Uterus (tissue), 4 donors: ENCODE data around the gene USP35. TPM values are rescaled to one million over a fixed set of nuclear protein-coding genes. Genes with fewer than 3 reads are reported as not detected.

Experiments used
- DNase-seq, 2 donors: peaks; one replicate each; pipeline ENCODE4 v3.0.0-alpha.2; 2019 to 2020
- H3K27ac ChIP-seq, 2 donors: fragments of 200-600 bp; sonication (generic); 1 replicate in 1 of 2; 2 replicates in 1 of 2; pipeline ENCODE4 v1.5.1; 2016 to 2018
- H3K27me3 ChIP-seq, 2 donors: fragments of 200-600 bp; sonication (generic); one replicate each; pipeline ENCODE4 v1.5.1; 2018 to 2019; ENCODE audit warnings: control low read depth in 1 of 2
- H3K36me3 ChIP-seq, 2 donors: fragments of 200-600 bp; sonication (generic); one replicate each; pipeline ENCODE4 v1.5.1; 2019; ENCODE audit warnings: control low read depth in 1 of 2
- H3K4me1 ChIP-seq, 2 donors: fragments of 200-600 bp; sonication (generic); one replicate each; pipeline ENCODE4 v1.5.1; 2018 to 2019; ENCODE audit warnings: control low read depth in 1 of 2
- H3K4me3 ChIP-seq, 2 donors: fragments of 200-600 bp; sonication (generic); 1 replicate in 1 of 2; 2 replicates in 1 of 2; pipeline ENCODE4 v1.5.1; 2018 to 2019; ENCODE audit warnings: mild to moderate bottlenecking in 1 of 2
- H3K9me3 ChIP-seq, 2 donors: fragments of 200-600 bp; sonication (generic); one replicate each; pipeline ENCODE4 v1.5.1; 2019; ENCODE audit warnings: control low read depth in 1 of 2
- POLR2A ChIP-seq, 2 donors: fragments of 450-650 bp; IDR thresholded peaks; one replicate each; pipeline ENCODE4 v1.6.1; 2016; ENCODE audit warnings: antibody characterized with exemption in 2 of 2, mild to moderate bottlenecking in 1 of 2, moderate library complexity in 1 of 2
- intact Hi-C: fragments of 100-400 bp; cut with DNase I; formaldehyde crosslinking; loops from one replicate; pipeline ENCODE4 v1.15.1; 2023; ENCODE audit warnings: low total_unique reads
- total RNA-seq, 4 donors: library from RNA; depleted of rRNA in 3 of 4; stranded (reverse); fragments of >200 nt in 3 of 4; gene quantifications; one replicate each; pipeline versions ENCODE4 v1.1.0 to v1.2.4, GENCODE V29; 2014 to 2023
- TF ChIP-seq, protein P1 (sequence below), 4 experiments: fragments of 200-600 bp in 2 of 4; fragments of 450-650 bp in 2 of 4; sonication (generic) in 2 of 4; IDR thresholded peaks; one replicate each; pipeline ENCODE4 v1.5.1; 2016 to 2019; ENCODE audit warnings: antibody characterized with exemption in 4 of 4, mild to moderate bottlenecking in 2 of 4, moderate library complexity in 1 of 4
- donor health status: DM: yes; HTN: yes; CAD: no.

The USP35 gene
- total RNA-seq, 4 donors from 2014 or later = 5.4 to 25.3 (median 10.3) TPM

DNA sequence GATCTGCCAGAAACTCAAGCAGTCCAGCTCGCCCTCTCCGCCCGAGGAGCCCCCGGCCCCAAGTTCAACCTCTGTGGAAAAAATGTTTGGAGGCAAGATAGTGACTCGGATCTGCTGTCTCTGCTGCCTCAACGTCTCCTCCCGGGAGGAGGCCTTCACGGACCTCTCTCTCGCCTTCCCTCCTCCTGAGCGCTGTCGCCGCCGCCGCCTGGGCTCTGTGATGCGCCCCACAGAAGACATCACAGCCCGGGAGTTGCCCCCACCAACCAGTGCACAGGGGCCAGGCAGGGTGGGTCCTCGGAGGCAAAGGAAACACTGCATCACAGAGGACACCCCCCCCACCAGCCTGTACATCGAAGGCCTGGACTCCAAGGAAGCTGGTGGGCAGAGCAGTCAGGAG lies 20.8 kb downstream of the USP35 start:
- no peak for TF ChIP-seq POLR2A (IDR thresholded peaks at IDR 0.05)
- TF ChIP-seq, protein P1, sequence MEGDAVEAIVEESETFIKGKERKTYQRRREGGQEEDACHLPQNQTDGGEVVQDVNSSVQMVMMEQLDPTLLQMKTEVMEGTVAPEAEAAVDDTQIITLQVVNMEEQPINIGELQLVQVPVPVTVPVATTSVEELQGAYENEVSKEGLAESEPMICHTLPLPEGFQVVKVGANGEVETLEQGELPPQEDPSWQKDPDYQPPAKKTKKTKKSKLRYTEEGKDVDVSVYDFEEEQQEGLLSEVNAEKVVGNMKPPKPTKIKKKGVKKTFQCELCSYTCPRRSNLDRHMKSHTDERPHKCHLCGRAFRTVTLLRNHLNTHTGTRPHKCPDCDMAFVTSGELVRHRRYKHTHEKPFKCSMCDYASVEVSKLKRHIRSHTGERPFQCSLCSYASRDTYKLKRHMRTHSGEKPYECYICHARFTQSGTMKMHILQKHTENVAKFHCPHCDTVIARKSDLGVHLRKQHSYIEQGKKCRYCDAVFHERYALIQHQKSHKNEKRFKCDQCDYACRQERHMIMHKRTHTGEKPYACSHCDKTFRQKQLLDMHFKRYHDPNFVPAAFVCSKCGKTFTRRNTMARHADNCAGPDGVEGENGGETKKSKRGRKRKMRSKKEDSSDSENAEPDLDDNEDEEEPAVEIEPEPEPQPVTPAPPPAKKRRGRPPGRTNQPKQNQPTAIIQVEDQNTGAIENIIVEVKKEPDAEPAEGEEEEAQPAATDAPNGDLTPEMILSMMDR (IDR thresholded peaks at IDR 0.05) = no peak
- Histone ChIP-seq H3K9me3 (no peaks in the 10 kb centered on the region), H3K36me3 (no peaks in the 10 kb centered on the region), H3K27me3 (no peaks in the 10 kb centered on the region), H3K4me3 (no peak overlapping the region), H3K27ac (no peak overlapping the region), H3K4me1 (no peaks in the 10 kb centered on the region)
- intact Hi-C loops = no loop called here
- no peak for DNase-seq

DNA sequence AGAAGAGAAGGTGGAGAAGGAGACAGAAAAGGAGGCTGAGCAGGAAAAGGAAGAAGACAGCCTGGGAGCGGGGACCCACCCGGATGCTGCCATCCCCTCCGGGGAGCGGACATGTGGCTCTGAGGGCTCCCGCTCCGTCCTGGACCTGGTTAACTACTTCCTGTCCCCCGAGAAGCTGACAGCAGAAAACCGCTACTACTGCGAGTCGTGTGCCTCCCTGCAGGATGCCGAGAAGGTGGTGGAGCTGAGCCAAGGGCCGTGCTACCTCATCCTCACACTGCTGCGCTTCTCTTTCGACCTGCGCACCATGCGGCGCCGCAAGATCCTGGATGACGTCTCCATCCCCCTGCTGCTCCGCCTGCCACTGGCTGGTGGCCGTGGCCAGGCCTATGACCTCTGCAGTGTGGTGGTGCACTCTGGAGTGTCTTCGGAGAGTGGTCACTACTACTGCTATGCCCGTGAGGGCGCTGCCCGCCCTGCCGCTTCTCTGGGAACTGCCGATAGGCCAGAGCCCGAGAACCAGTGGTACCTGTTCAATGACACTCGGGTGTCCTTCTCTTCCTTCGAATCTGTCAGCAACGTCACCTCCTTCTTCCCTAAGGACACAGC lies 21.4 kb downstream of the USP35 start:
- H3K4me3 ChIP-seq = no peak overlapping the region
- no peaks in the 10 kb centered on the region for H3K9me3 ChIP-seq
- no peak for DNase-seq
- no peak overlapping the region for H3K27ac ChIP-seq
- no peaks in the 10 kb centered on the region for H3K36me3 ChIP-seq
- intact Hi-C loops = no loop called here
- H3K27me3 ChIP-seq = no peaks in the 10 kb centered on the region
- no peaks in the 10 kb centered on the region for H3K4me1 ChIP-seq
- TF ChIP-seq, protein P1 (IDR thresholded peaks at IDR 0.05) = no peak
- no peak for TF ChIP-seq POLR2A (IDR thresholded peaks at IDR 0.05)

DNA sequence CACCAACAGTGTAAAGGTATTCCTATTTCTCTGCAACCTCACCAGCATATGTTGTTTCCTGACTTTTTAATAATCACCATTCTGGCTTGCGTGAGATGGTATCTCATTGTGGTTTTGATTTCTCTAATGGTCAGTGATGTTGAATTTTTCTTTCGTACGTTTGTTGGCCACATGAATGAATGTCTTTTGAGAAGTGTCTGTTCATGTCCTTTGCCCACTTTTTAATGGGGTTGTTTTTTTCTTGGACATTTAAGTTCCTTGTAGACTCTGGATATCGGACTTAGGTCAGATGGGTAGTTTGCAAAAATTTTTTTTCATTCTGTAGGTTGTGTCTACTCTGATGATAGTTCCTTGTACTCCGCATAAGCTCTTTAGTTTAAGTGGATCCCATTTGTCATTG lies 22.8 kb downstream of the USP35 start:
- Histone ChIP-seq H3K36me3 (no peaks in the 10 kb centered on the region), H3K4me3 (no peak overlapping the region), H3K4me1 (no peaks in the 10 kb centered on the region), H3K9me3 (no peaks in the 10 kb centered on the region), H3K27me3 (no peaks in the 10 kb centered on the region), H3K27ac (no peak overlapping the region)
- intact Hi-C loops = no loop called here
- TF ChIP-seq POLR2A (IDR thresholded peaks at IDR 0.05) = no peak
- TF ChIP-seq, protein P1 (IDR thresholded peaks at IDR 0.05) = no peak
- no peak for DNase-seq

DNA sequence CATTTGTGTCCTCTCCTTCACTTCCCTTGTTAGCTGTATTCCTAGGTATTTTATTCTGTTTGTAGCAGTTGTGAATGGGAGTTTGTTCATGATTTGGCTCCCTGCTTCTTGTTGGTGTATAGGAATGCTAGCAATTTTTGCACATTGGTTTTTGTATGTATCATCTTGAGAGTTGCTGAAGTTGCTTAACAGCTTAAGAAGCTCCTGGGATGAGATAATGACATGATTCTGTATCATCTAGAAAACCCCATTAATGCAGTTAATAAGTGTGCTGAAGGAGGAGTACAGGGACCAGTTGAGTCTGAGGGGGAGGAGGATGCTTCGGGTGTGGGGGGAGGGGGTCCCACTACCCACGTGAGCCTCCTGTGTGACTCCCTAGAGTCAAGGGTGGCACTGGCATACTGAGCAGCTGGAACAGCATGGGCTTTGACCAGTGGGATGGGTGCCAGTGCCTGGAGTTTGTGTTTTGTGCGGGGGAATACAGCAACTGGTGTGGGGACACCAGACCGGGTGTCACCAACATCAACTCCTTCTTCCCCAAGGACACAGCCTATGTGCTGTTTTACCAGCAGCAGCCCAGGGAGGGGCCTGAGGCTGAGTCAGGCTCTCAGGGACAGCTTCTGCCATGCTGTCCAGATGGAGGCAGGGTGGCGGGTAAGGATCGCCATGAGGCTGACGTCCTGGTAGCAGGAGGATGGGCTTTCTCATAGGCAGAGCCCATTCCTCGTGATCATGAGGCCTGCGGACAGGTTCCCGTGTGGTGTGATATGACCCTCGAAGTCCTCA lies 24.1 kb downstream of the USP35 start:
- TF ChIP-seq, protein P1 (IDR thresholded peaks at IDR 0.05) = no peak
- TF ChIP-seq POLR2A (IDR thresholded peaks at IDR 0.05) = no peak
- Histone ChIP-seq H3K36me3 (no peaks in the 10 kb centered on the region), H3K27me3 (no peaks in the 10 kb centered on the region), H3K27ac (no peak overlapping the region), H3K4me1 (no peaks in the 10 kb centered on the region), H3K4me3 (no peak overlapping the region), H3K9me3 (no peaks in the 10 kb centered on the region)
- intact Hi-C loops = no loop called here
- DNase-seq = peak in 1 of 2 donors; percentile 22
